Measurements from ENCODE around the gene CSH1. TPM values are rescaled to one million over a fixed set of nuclear protein-coding genes. Genes with fewer than 3 reads are reported as not detected.
"Not testable (repeated sequence)": the region's sequence is repeated elsewhere in the genome, so short reads cannot be mapped to it uniquely, and the experiment has no call there.

Gene CSH1
- total RNA-seq, 3 donors from 2014 or later (not counting 1 experiment from before 2014, with no cell fraction given): not detected

- Histone ChIP-seq H3K27me3 (ENCODE audit: control insufficient read depth, insufficient read depth, low read length) (no peaks in the 10 kb centered on the region), H3K9me3 (ENCODE audit: control insufficient read depth, insufficient read depth, low read length) (no peaks in the 10 kb centered on the region), H3K4me3 (ENCODE audit: low read length) (no peak overlapping the region), H3K27ac (ENCODE audit: low read length) (no peak overlapping the region), H3K4me1 (ENCODE audit: control insufficient read depth, insufficient read depth, low read length) (peaks cover 13% of the 10 kb centered on the region), H3K36me3 (ENCODE audit: control insufficient read depth, insufficient read depth, low read length) (no peaks in the 10 kb centered on the region)
- H3K27ac Mint-ChIP-seq: no peak overlapping the region
- ATAC-seq (no peak), DNase-seq (no peak)
- TF ChIP-seq CTCF (IDR thresholded peaks at IDR 0.05): no peak
- H3K27me3 Mint-ChIP-seq (ENCODE audit: low read depth in 2 of 2): peaks cover 4 to 7% of the 10 kb centered on the region in 2 donors
- no peaks in the 10 kb centered on the region for H3K9me3 Mint-ChIP-seq
- no peaks in the 10 kb centered on the region for H3K36me3 Mint-ChIP-seq
- intact Hi-C loops (cut with micrococcal nuclease): loop anchor here (5.0 kb wide), 2 partner anchors 231 to 366 kb away; no protein-coding TSS in a partner anchor
- peaks cover 9 to 12% of the 10 kb centered on the region in 2 donors for H3K4me1 Mint-ChIP-seq
- 90% methylated on average over 12 of the region's 12 CpGs for WGBS (ENCODE audit: insufficient coverage)
- H3K4me3 Mint-ChIP-seq: no peak overlapping the region
Observed at GRCh38 chr17:63916566-63917185, 20.3 kb upstream of the CSH1 start.

GRCh38 chr17:63915753-63916152, 19.4 kb upstream of the CSH1 start:
- peaks cover 13 to 16% of the 10 kb centered on the region in 2 donors for H3K4me1 Mint-ChIP-seq
- intact Hi-C loops (cut with micrococcal nuclease): loop anchor here (5.0 kb wide), 2 partner anchors 232 to 367 kb away; no protein-coding TSS in a partner anchor
- H3K4me1 ChIP-seq (ENCODE audit: control insufficient read depth, insufficient read depth, low read length): peaks cover 15% of the 10 kb centered on the region
- WGBS (ENCODE audit: insufficient coverage): 68% methylated on average over 9 of the region's 10 CpGs
- not testable (repeated sequence) for ATAC-seq; H3K9me3 ChIP-seq (ENCODE audit: control insufficient read depth, insufficient read depth, low read length); H3K9me3 Mint-ChIP-seq; H3K27ac Mint-ChIP-seq; H3K4me3 Mint-ChIP-seq; DNase-seq; H3K27ac ChIP-seq (ENCODE audit: low read length); H3K27me3 Mint-ChIP-seq (ENCODE audit: low read depth in 2 of 2); H3K36me3 Mint-ChIP-seq; H3K36me3 ChIP-seq (ENCODE audit: control insufficient read depth, insufficient read depth, low read length); H3K4me3 ChIP-seq (ENCODE audit: low read length); H3K27me3 ChIP-seq (ENCODE audit: control insufficient read depth, insufficient read depth, low read length)

GRCh38 chr17:63914471-63914870, 18.1 kb upstream of the CSH1 start:
- TF ChIP-seq CTCF (IDR thresholded peaks at IDR 0.05): no peak
- H3K4me3 ChIP-seq (ENCODE audit: low read length): no peak overlapping the region
- Mint-ChIP-seq H3K4me3 (no peak overlapping the region), H3K36me3 (no peaks in the 10 kb centered on the region), H3K27me3 (ENCODE audit: low read depth in 2 of 2) (peaks cover 6 to 7% of the 10 kb centered on the region in 2 donors), H3K27ac (no peak overlapping the region), H3K4me1 (peaks cover 11 to 12% of the 10 kb centered on the region in 2 donors), H3K9me3 (no peaks in the 10 kb centered on the region)
- intact Hi-C loops (cut with micrococcal nuclease): no loop called here
- H3K4me1 ChIP-seq (ENCODE audit: control insufficient read depth, insufficient read depth, low read length): peaks cover 13% of the 10 kb centered on the region
- ATAC-seq (no peak), DNase-seq (no peak)
- 98% methylated on average over 7 of the region's 7 CpGs for WGBS (ENCODE audit: insufficient coverage)
- no peaks in the 10 kb centered on the region for H3K36me3 ChIP-seq (ENCODE audit: control insufficient read depth, insufficient read depth, low read length)
- no peak overlapping the region for H3K27ac ChIP-seq (ENCODE audit: low read length)
- H3K27me3 ChIP-seq (ENCODE audit: control insufficient read depth, insufficient read depth, low read length): no peaks in the 10 kb centered on the region
- no peaks in the 10 kb centered on the region for H3K9me3 ChIP-seq (ENCODE audit: control insufficient read depth, insufficient read depth, low read length)

- no peak overlapping the region for H3K4me3 ChIP-seq (ENCODE audit: low read length)
- peaks cover 0 to 5% of the 10 kb centered on the region in 2 donors for H3K27me3 Mint-ChIP-seq (ENCODE audit: low read depth in 2 of 2)
- peaks cover 5% of the 10 kb centered on the region in 2 donors for H3K4me1 Mint-ChIP-seq
- peak; percentile 79 for TF ChIP-seq CTCF (IDR thresholded peaks at IDR 0.05)
- intact Hi-C loops (cut with micrococcal nuclease): no loop called here
- H3K27me3 ChIP-seq (ENCODE audit: control insufficient read depth, insufficient read depth, low read length): no peaks in the 10 kb centered on the region
- peaks cover 6% of the 10 kb centered on the region for H3K4me1 ChIP-seq (ENCODE audit: control insufficient read depth, insufficient read depth, low read length)
- peak; percentile 80 to 98 (median 92) for ATAC-seq
- H3K9me3 Mint-ChIP-seq: no peaks in the 10 kb centered on the region
- no peak overlapping the region for H3K27ac ChIP-seq (ENCODE audit: low read length)
- H3K36me3 Mint-ChIP-seq: no peaks in the 10 kb centered on the region
- H3K27ac Mint-ChIP-seq: no peak overlapping the region
- peak; percentile 60 to 83 for DNase-seq
- H3K4me3 Mint-ChIP-seq: no peak overlapping the region
- H3K9me3 ChIP-seq (ENCODE audit: control insufficient read depth, insufficient read depth, low read length): no peaks in the 10 kb centered on the region
- 68% methylated on average over 5 of the region's 8 CpGs for WGBS (ENCODE audit: insufficient coverage)
- no peaks in the 10 kb centered on the region for H3K36me3 ChIP-seq (ENCODE audit: control insufficient read depth, insufficient read depth, low read length)
Observed at GRCh38 chr17:63911657-63912100, 15.3 kb upstream of the CSH1 start.
